ENCODE measurements around the gene INO80C. TPM values are rescaled to one million over a fixed set of nuclear protein-coding genes. Genes with fewer than 3 reads are reported as not detected.

Gene INO80C
- total RNA-seq, 1 donor from 2014 or later = 24.6 TPM

DNA sequence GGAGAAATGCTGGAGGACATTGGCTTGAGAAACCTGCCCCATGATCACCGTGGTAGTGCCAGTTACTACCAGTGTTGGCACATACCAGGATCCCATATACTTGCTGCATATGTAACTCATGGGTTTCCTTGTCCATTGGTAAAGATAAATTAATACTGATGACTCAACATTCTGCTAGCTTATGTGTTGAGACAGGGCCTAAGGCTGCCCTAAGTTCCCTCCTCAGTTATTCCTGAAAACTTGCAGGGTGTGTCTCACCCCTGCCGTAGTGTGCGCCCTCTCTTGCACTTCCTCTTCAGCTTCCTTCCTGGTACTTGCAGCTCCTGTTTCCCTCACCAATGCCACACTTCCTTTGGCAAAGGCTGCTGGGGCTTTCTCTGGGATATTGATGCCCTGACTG lies 4.3 kb upstream of the INO80C start:
- Histone ChIP-seq H3K4me1 (ENCODE audit: insufficient read depth, low read length) (peaks cover 8% of the 10 kb centered on the region), H3K9ac (ENCODE audit: low read length) (no peak overlapping the region), H3K9me3 (ENCODE audit: insufficient read depth, low read depth, low read length) (no peaks in the 10 kb centered on the region), H3K36me3 (ENCODE audit: insufficient read depth, low read length) (no peaks in the 10 kb centered on the region), H3K4me2 (ENCODE audit: low read length) (no peak overlapping the region), H3K4me3 (ENCODE audit: insufficient read depth, low read depth, low read length) (no peak overlapping the region), H3K79me2 (ENCODE audit: insufficient read depth, low read length) (peaks cover under 1% of the 10 kb centered on the region), H3K27me3 (ENCODE audit: insufficient read depth, low read length) (no peaks in the 10 kb centered on the region), H4K20me1 (ENCODE audit: insufficient read depth, low read length) (no peaks in the 10 kb centered on the region), H2AFZ (ENCODE audit: low read depth, low read length) (no peak overlapping the region), H3K27ac (ENCODE audit: low read depth, low read length) (no peak overlapping the region)
- H3K9me3 Mint-ChIP-seq (ENCODE audit: unreplicated experiment) = peaks cover 2% of the 10 kb centered on the region
- H3K27ac Mint-ChIP-seq (ENCODE audit: unreplicated experiment) = no peak overlapping the region
- H3K4me3 Mint-ChIP-seq (ENCODE audit: unreplicated experiment) = no peak overlapping the region
- H3K4me1 Mint-ChIP-seq (ENCODE audit: low read depth, unreplicated experiment) = peaks cover 1% of the 10 kb centered on the region
- DNase-seq (ENCODE audit: low read depth) (no peak), FAIRE-seq (no peak)
- TF ChIP-seq EZH2 (IDR thresholded peaks at IDR 0.05; ENCODE audit: insufficient read depth, low read length) = no peak
- TF ChIP-seq, protein P1, sequence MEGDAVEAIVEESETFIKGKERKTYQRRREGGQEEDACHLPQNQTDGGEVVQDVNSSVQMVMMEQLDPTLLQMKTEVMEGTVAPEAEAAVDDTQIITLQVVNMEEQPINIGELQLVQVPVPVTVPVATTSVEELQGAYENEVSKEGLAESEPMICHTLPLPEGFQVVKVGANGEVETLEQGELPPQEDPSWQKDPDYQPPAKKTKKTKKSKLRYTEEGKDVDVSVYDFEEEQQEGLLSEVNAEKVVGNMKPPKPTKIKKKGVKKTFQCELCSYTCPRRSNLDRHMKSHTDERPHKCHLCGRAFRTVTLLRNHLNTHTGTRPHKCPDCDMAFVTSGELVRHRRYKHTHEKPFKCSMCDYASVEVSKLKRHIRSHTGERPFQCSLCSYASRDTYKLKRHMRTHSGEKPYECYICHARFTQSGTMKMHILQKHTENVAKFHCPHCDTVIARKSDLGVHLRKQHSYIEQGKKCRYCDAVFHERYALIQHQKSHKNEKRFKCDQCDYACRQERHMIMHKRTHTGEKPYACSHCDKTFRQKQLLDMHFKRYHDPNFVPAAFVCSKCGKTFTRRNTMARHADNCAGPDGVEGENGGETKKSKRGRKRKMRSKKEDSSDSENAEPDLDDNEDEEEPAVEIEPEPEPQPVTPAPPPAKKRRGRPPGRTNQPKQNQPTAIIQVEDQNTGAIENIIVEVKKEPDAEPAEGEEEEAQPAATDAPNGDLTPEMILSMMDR (IDR thresholded peaks at IDR 0.05; ENCODE audit: insufficient read depth, low read depth, low read length) = no peak
- H3K27me3 Mint-ChIP-seq (ENCODE audit: low read depth, unreplicated experiment) = peaks cover 4% of the 10 kb centered on the region
- no peaks in the 10 kb centered on the region for H3K36me3 Mint-ChIP-seq (ENCODE audit: low read depth, unreplicated experiment)

DNA sequence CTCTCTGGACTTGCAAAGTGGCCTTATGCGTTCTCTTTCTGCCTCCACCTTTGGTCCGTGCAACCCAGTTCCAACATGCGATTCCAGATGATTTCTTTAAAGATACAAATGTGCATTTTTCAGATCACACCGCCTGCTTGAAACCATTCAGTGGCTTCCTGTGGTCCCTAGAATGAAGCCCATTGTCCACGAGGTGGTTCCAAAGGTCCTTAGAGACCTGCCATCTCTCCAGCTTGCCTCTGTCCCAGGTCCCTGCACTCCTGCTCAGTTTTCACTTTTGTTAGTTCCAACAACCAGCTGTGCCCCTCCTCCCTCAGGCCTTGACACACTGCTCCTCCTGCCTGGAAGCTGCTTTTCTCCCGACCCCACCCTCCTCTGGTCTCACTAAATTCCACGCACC lies 3.6 kb upstream of the INO80C start:
- no peaks in the 10 kb centered on the region for H3K36me3 Mint-ChIP-seq (ENCODE audit: low read depth, unreplicated experiment)
- no peaks in the 10 kb centered on the region for H3K36me3 ChIP-seq (ENCODE audit: insufficient read depth, low read length)
- H2AFZ ChIP-seq (ENCODE audit: low read depth, low read length) = no peak overlapping the region
- H3K4me2 ChIP-seq (ENCODE audit: low read length) = no peak overlapping the region
- TF ChIP-seq, protein P1 (IDR thresholded peaks at IDR 0.05; ENCODE audit: insufficient read depth, low read depth, low read length) = no peak
- TF ChIP-seq EZH2 (IDR thresholded peaks at IDR 0.05; ENCODE audit: insufficient read depth, low read length) = no peak
- peaks cover 2% of the 10 kb centered on the region for H3K9me3 Mint-ChIP-seq (ENCODE audit: unreplicated experiment)
- FAIRE-seq (no peak), DNase-seq (ENCODE audit: low read depth) (no peak)
- H3K9ac ChIP-seq (ENCODE audit: low read length) = no peak overlapping the region
- H3K27me3 ChIP-seq (ENCODE audit: insufficient read depth, low read length) = no peaks in the 10 kb centered on the region
- H3K4me3 Mint-ChIP-seq (ENCODE audit: unreplicated experiment) = no peak overlapping the region
- H3K9me3 ChIP-seq (ENCODE audit: insufficient read depth, low read depth, low read length) = no peaks in the 10 kb centered on the region
- peaks cover 4% of the 10 kb centered on the region for H3K27me3 Mint-ChIP-seq (ENCODE audit: low read depth, unreplicated experiment)
- peaks cover 15% of the 10 kb centered on the region for H3K4me1 ChIP-seq (ENCODE audit: insufficient read depth, low read length)
- H4K20me1 ChIP-seq (ENCODE audit: insufficient read depth, low read length) = no peaks in the 10 kb centered on the region
- no peak overlapping the region for H3K27ac Mint-ChIP-seq (ENCODE audit: unreplicated experiment)
- H3K4me3 ChIP-seq (ENCODE audit: insufficient read depth, low read depth, low read length) = no peak overlapping the region
- peaks cover 7% of the 10 kb centered on the region for H3K79me2 ChIP-seq (ENCODE audit: insufficient read depth, low read length)
- no peak overlapping the region for H3K27ac ChIP-seq (ENCODE audit: low read depth, low read length)
- H3K4me1 Mint-ChIP-seq (ENCODE audit: low read depth, unreplicated experiment) = peaks cover 7% of the 10 kb centered on the region

DNA sequence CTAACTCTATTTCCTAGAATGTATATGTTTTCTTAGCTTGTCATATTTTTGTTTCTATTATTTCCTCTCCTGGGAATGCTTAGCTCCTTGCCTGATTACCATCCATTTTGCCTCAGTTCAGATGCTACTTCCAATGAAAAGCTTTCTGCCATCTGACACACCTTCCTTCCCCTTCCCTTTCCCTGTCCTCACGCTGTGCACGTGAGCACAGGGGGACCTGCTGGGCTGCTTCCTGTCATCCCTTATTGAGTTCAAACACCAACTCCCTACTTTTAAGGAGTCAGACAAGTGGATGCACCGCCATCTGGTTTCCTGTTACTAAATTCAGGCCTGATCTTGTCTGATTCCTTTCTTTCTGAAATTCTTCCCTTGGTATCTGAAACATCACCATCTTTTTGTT lies 2.4 kb upstream of the INO80C start:
- no peak overlapping the region for H3K27ac ChIP-seq (ENCODE audit: low read depth, low read length)
- H3K27me3 ChIP-seq (ENCODE audit: insufficient read depth, low read length) = no peaks in the 10 kb centered on the region
- H3K9me3 ChIP-seq (ENCODE audit: insufficient read depth, low read depth, low read length) = no peaks in the 10 kb centered on the region
- Mint-ChIP-seq H3K27me3 (ENCODE audit: low read depth, unreplicated experiment) (no peaks in the 10 kb centered on the region), H3K4me1 (ENCODE audit: low read depth, unreplicated experiment) (peaks cover 12% of the 10 kb centered on the region), H3K9me3 (ENCODE audit: unreplicated experiment) (no peaks in the 10 kb centered on the region), H3K4me3 (ENCODE audit: unreplicated experiment) (no peak overlapping the region), H3K36me3 (ENCODE audit: low read depth, unreplicated experiment) (no peaks in the 10 kb centered on the region), H3K27ac (ENCODE audit: unreplicated experiment) (no peak overlapping the region)
- TF ChIP-seq, protein P1 (IDR thresholded peaks at IDR 0.05; ENCODE audit: insufficient read depth, low read depth, low read length) = no peak
- TF ChIP-seq EZH2 (IDR thresholded peaks at IDR 0.05; ENCODE audit: insufficient read depth, low read length) = no peak
- H3K4me2 ChIP-seq (ENCODE audit: low read length) = no peak overlapping the region
- peaks cover 20% of the 10 kb centered on the region for H3K79me2 ChIP-seq (ENCODE audit: insufficient read depth, low read length)
- H3K9ac ChIP-seq (ENCODE audit: low read length) = no peak overlapping the region
- H2AFZ ChIP-seq (ENCODE audit: low read depth, low read length) = no peak overlapping the region
- peaks cover 19% of the 10 kb centered on the region for H3K4me1 ChIP-seq (ENCODE audit: insufficient read depth, low read length)
- DNase-seq (ENCODE audit: low read depth) = no peak
- H3K4me3 ChIP-seq (ENCODE audit: insufficient read depth, low read depth, low read length) = no peak overlapping the region
- no peak for FAIRE-seq
- H3K36me3 ChIP-seq (ENCODE audit: insufficient read depth, low read length) = no peaks in the 10 kb centered on the region
- no peaks in the 10 kb centered on the region for H4K20me1 ChIP-seq (ENCODE audit: insufficient read depth, low read length)

Data from astrocyte (in vitro differentiated cells and primary cell).